NT2/D1 (cell line): Measurements from ENCODE around the gene LGALS9.

Experiments used
- DNase-seq: peaks from one replicate; pipeline ENCODE4 v3.0.0-alpha.2; 2011; ENCODE audit warnings: low read depth, low spot score
- H3K27me3 ChIP-seq: 2 replicates; pipeline ENCODE4 v1.6.0; 2011; ENCODE audit warnings: mild to moderate bottlenecking; ENCODE audit not compliant: insufficient read length, insufficient read depth
- H3K36me3 ChIP-seq: 2 replicates; pipeline ENCODE4 v1.6.1; 2011; ENCODE audit warnings: mild to moderate bottlenecking, low read length, mixed read lengths; ENCODE audit not compliant: insufficient read depth, insufficient read length
- H3K4me1 ChIP-seq: 2 replicates; pipeline ENCODE4 v1.5.1; 2011; ENCODE audit not compliant: insufficient read depth, insufficient read length
- H3K4me3 ChIP-seq: 2 replicates; pipeline ENCODE4 v1.5.1; 2011; ENCODE audit warnings: low read depth; ENCODE audit not compliant: insufficient read length
- H3K9ac ChIP-seq: 2 replicates; pipeline ENCODE4 v1.6.0; 2011; ENCODE audit warnings: low read depth; ENCODE audit not compliant: insufficient read length
- H3K9me3 ChIP-seq: 2 replicates; pipeline ENCODE4 v1.5.1; 2011; ENCODE audit warnings: mild to moderate bottlenecking, low read length; ENCODE audit not compliant: insufficient read depth
- SUZ12 ChIP-seq: IDR thresholded peaks from 2 replicates; pipeline ENCODE4 v1.6.1; 2011; ENCODE audit not compliant: insufficient read length, insufficient read depth; ENCODE audit errors: extremely low read depth
- YY1 ChIP-seq: IDR thresholded peaks from 2 replicates; pipeline ENCODE4 v1.6.1; 2011; ENCODE audit not compliant: insufficient read length, insufficient read depth
- ZNF274 ChIP-seq: IDR thresholded peaks from 2 replicates; pipeline ENCODE4 v1.6.1; 2011; ENCODE audit warnings: mild to moderate bottlenecking, low read depth, low read length

The LGALS9 gene

DNA sequence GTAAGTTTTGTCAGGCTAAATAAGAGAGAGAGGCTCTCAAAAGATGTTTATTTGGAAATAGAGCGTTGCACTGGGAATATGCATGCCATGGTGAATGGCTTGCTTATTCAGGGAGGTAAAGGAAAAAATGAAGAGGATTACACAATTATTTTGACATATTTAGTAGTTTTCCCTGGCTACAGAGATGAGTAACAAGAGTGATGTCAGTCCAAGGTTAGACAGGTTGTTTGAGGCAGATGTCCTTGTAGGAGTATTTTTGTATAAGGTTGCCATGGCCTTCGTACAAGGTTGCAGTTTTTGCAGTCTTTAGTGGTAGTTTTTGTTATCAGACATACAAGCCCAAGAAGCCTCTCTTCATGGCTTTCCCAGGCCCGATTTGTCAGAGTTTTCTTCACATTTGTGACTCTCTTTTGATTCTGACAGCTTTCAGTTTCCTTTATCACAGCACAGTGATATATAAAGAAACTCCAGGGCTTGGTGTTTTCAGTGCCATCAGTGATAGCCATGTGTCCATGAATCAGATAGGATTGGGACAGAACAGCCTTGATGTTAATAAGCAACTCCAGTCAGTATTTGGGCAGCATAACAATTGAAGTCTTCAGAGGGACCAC, 18.7 kb upstream of the LGALS9 start:
- H3K36me3 ChIP-seq: peaks cover 87% of the 10 kb centered on the region

GRCh38 chr17:27613433-27613832, 17.6 kb upstream of the LGALS9 start:
- TF ChIP-seq YY1: no peak
- no peak for TF ChIP-seq ZNF274
- TF ChIP-seq SUZ12: no peak
- Histone ChIP-seq H3K9me3 (no peaks in the 10 kb centered on the region), H3K4me1 (peaks cover 2% of the 10 kb centered on the region), H3K4me3 (no peak overlapping the region), H3K9ac (no peak overlapping the region), H3K36me3 (peaks cover 86% of the 10 kb centered on the region), H3K27me3 (no peaks in the 10 kb centered on the region)
- DNase-seq: no peak

More for the DNA sequence above, 18.7 kb upstream of the LGALS9 start:
- Histone ChIP-seq H3K9ac (no peak overlapping the region), H3K9me3 (no peaks in the 10 kb centered on the region), H3K4me3 (no peak overlapping the region), H3K27me3 (no peaks in the 10 kb centered on the region), H3K4me1 (peaks cover 2% of the 10 kb centered on the region)
- DNase-seq: no peak
- no peak for TF ChIP-seq ZNF274
- no peak for TF ChIP-seq SUZ12
- no peak for TF ChIP-seq YY1

GRCh38 chr17:27615121-27615520, 15.9 kb upstream of the LGALS9 start:
- H3K36me3 ChIP-seq: peaks cover 77% of the 10 kb centered on the region
- H3K9me3 ChIP-seq: no peaks in the 10 kb centered on the region
- no peak for TF ChIP-seq SUZ12
- no peak for TF ChIP-seq ZNF274
- no peak for TF ChIP-seq YY1
- H3K4me3 ChIP-seq: no peak overlapping the region
- no peak for DNase-seq
- no peaks in the 10 kb centered on the region for H3K4me1 ChIP-seq
- H3K9ac ChIP-seq: no peak overlapping the region
- H3K27me3 ChIP-seq: no peaks in the 10 kb centered on the region

DNA sequence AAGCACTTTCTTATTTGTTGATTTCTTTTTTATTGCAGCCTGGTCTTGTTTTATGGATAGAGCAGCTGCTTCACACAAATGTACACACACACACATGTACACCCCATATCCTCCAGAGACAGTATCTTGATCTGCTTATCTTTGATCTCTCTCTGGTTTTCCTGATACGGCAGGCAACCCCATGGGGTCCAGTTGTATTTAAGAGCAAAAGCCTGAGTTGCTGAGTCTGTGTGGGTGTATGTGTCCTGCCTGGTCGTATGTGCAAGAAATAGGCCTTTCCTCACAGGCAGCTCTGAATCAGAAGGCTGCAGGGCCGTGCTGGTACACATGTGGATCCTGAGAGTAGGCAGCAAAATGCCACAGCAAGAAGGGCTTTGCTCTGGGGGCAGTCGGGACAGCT, 14.6 kb upstream of the LGALS9 start:
- no peak for DNase-seq
- Histone ChIP-seq H3K9ac (no peak overlapping the region), H3K4me1 (no peaks in the 10 kb centered on the region), H3K9me3 (no peaks in the 10 kb centered on the region), H3K27me3 (no peaks in the 10 kb centered on the region), H3K36me3 (peaks cover 74% of the 10 kb centered on the region), H3K4me3 (no peak overlapping the region)
- TF ChIP-seq SUZ12: no peak
- no peak for TF ChIP-seq ZNF274
- TF ChIP-seq YY1: no peak

- H3K9ac ChIP-seq: no peak overlapping the region
- no peaks in the 10 kb centered on the region for H3K27me3 ChIP-seq
- DNase-seq: no peak
- H3K36me3 ChIP-seq: peaks cover 76% of the 10 kb centered on the region
- H3K9me3 ChIP-seq: no peaks in the 10 kb centered on the region
- TF ChIP-seq SUZ12: no peak
- no peaks in the 10 kb centered on the region for H3K4me1 ChIP-seq
- no peak overlapping the region for H3K4me3 ChIP-seq
Observed at GRCh38 chr17:27618417-27618816, 12.6 kb upstream of the LGALS9 start.

DNA sequence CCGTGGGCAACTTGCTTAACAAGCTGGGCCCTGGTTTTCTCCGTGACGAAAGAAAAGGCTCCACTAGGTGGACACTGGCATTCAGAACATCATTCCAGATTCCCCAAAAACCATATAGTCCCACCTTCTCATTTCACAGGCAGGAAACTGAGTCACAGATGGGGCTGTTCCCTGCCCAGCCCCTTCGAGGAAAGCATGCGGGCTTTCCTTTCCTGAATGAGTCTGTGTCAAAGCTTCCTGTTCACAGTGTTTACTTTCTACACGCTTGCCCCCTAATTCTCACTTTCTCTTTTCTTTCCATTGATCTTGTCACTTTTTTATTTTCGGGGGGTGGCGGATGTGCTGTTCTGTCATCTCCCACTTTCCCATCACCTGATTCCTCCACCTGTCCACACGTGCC, 10.3 kb upstream of the LGALS9 start:
- Histone ChIP-seq H3K4me3 (no peak overlapping the region), H3K27me3 (no peaks in the 10 kb centered on the region), H3K9ac (no peak overlapping the region), H3K4me1 (no peaks in the 10 kb centered on the region), H3K9me3 (no peaks in the 10 kb centered on the region), H3K36me3 (peaks cover 80% of the 10 kb centered on the region)
- TF ChIP-seq SUZ12 (no peak), YY1 (no peak), ZNF274 (no peak)
- no peak for DNase-seq

GRCh38 chr17:27621536-27621935, 9.5 kb upstream of the LGALS9 start:
- no peaks in the 10 kb centered on the region for H3K4me1 ChIP-seq
- no peak for TF ChIP-seq YY1
- TF ChIP-seq ZNF274: no peak
- no peak for TF ChIP-seq SUZ12
- no peak for DNase-seq
- H3K4me3 ChIP-seq: no peak overlapping the region
- H3K36me3 ChIP-seq: peaks cover 85% of the 10 kb centered on the region
- no peaks in the 10 kb centered on the region for H3K27me3 ChIP-seq
- no peak overlapping the region for H3K9ac ChIP-seq
- H3K9me3 ChIP-seq: peaks cover 5% of the 10 kb centered on the region; the same call in 1 of the 2 replicates
